GM23338 (cell line): ENCODE results near the gene MYADM. TPM values are rescaled to one million over a fixed set of nuclear protein-coding genes. Genes with fewer than 3 reads are reported as not detected.

Source experiments
- ATAC-seq: fragments of 200-7000 bp; cut with Tn5 transposase; 3 replicates; pipeline ENCODE4 v1.9.1; 2020
- DNase-seq: peaks from one replicate; pipeline ENCODE4 v3.0.0-alpha.2; 2015; ENCODE audit warnings: low spot score
- H2AFZ ChIP-seq: fragments of 200-600 bp; sonication (generic); 2 replicates; pipeline ENCODE4 v1.8.0; 2016; ENCODE audit warnings: antibody characterized with exemption, mild to moderate bottlenecking, moderate library complexity
- H3F3A ChIP-seq: fragments of 200-600 bp; sonication (generic); replicated peaks from 2 replicates; pipeline ENCODE4 v1.8.0; 2017; ENCODE audit warnings: antibody characterized with exemption, mixed run types, low read depth
- H3K27ac ChIP-seq: fragments of 200-600 bp; sonication (generic); 2 replicates; pipeline ENCODE4 v1.6.1; 2016; ENCODE audit warnings: low read depth
- H3K27me3 ChIP-seq: fragments of 200-600 bp; sonication (generic); 2 replicates; pipeline ENCODE4 v1.8.0; 2016; ENCODE audit warnings: mild to moderate bottlenecking, mixed run types, moderate library complexity; ENCODE audit not compliant: insufficient read depth
- H3K36me3 ChIP-seq: fragments of 200-600 bp; sonication (generic); 2 replicates; pipeline ENCODE4 v1.8.0; 2016; ENCODE audit warnings: mild to moderate bottlenecking; ENCODE audit not compliant: insufficient read depth
- H3K4me1 ChIP-seq: fragments of 200-600 bp; sonication (generic); 2 replicates; pipeline ENCODE4 v1.8.0; 2016; ENCODE audit warnings: mild to moderate bottlenecking, moderate library complexity; ENCODE audit not compliant: insufficient read depth
- H3K4me2 ChIP-seq: fragments of 200-600 bp; sonication (generic); 2 replicates; pipeline ENCODE4 v1.7.1; 2017; ENCODE audit warnings: mixed run types
- H3K4me3 ChIP-seq: fragments of 200-600 bp; sonication (generic); 2 replicates; pipeline ENCODE4 v1.6.1; 2016; ENCODE audit warnings: mixed run types
- H3K79me2 ChIP-seq: fragments of 200-600 bp; sonication (generic); replicated peaks from 2 replicates; pipeline ENCODE4 v1.8.0; 2017; ENCODE audit warnings: mild to moderate bottlenecking; ENCODE audit not compliant: insufficient read depth
- H3K9me2 ChIP-seq: fragments of 200-600 bp; sonication (generic); 2 replicates; pipeline ENCODE4 v1.8.0; 2017; ENCODE audit not compliant: insufficient read depth
- H4K20me1 ChIP-seq: fragments of 200-600 bp; sonication (generic); replicated peaks from 2 replicates; pipeline ENCODE4 v1.8.0; 2017; ENCODE audit warnings: mild to moderate bottlenecking; ENCODE audit not compliant: insufficient read depth
- H3K27ac Mint-ChIP-seq: 2 replicates; pipeline ENCODE4 v1.8.0; 2020; ENCODE audit warnings: inconsistent platforms, mild to moderate bottlenecking, moderate library complexity, mixed read lengths
- H3K27me3 Mint-ChIP-seq: 3 replicates; pipeline ENCODE4 v1.8.0; 2022; ENCODE audit warnings: low read depth, mild to moderate bottlenecking, moderate library complexity, mixed read lengths, inconsistent platforms; ENCODE audit not compliant: insufficient read depth, poor library complexity
- H3K36me3 Mint-ChIP-seq: 3 replicates; pipeline ENCODE4 v1.8.0; 2021; ENCODE audit warnings: low read depth, mild to moderate bottlenecking, inconsistent platforms, moderate library complexity, mixed read lengths
- H3K4me1 Mint-ChIP-seq: 3 replicates; pipeline ENCODE4 v1.8.0; 2020; ENCODE audit warnings: mild to moderate bottlenecking, inconsistent platforms, mixed read lengths
- H3K4me3 Mint-ChIP-seq: 3 replicates; pipeline ENCODE4 v1.8.0; 2021; ENCODE audit warnings: moderate library complexity, mild to moderate bottlenecking, inconsistent platforms, mixed read lengths
- H3K9me3 Mint-ChIP-seq: 3 replicates; pipeline ENCODE4 v1.8.0; 2020; ENCODE audit warnings: moderate library complexity, mild to moderate bottlenecking, inconsistent platforms, mixed read lengths
- CTCF ChIP-seq, 2 experiments: fragments of 200-600 bp in 1 of 2; sonication (generic) in 1 of 2; conservative IDR thresholded peaks; 2 replicates each; pipeline versions ENCODE4 v1.5.1 to v1.6.1; 2016 to 2017; ENCODE audit warnings: antibody characterized with exemption in 2 of 2, low read depth in 2 of 2, mild to moderate bottlenecking in 2 of 2, moderate library complexity in 1 of 2
- EZH2phosphoT487 ChIP-seq: fragments of 200-600 bp; sonication (generic); IDR thresholded peaks from one replicate; pipeline ENCODE4 v1.8.1; 2018; ENCODE audit warnings: antibody characterized with exemption; ENCODE audit not compliant: unreplicated experiment
- JUNB ChIP-seq: IDR thresholded peaks from one replicate; pipeline ENCODE4 v1.6.1; 2016; ENCODE audit warnings: antibody characterized with exemption; ENCODE audit not compliant: unreplicated experiment
- ZNF114 ChIP-seq: fragments of 250-450 bp; sonication (Bioruptor Pico); IDR thresholded peaks from 2 replicates; pipeline ENCODE4 v1.5.0; 2020; ENCODE audit warnings: mild to moderate bottlenecking, moderate library complexity
- ZNF462 ChIP-seq: fragments of 250-450 bp; sonication (Bioruptor Pico); IDR thresholded peaks from 2 replicates; pipeline ENCODE4 v1.5.0; 2020; ENCODE audit warnings: mild to moderate bottlenecking, moderate library complexity
- polyA plus RNA-seq: library from polyadenylated mRNA; unstranded; fragments of >200 nt; fragmentation: Nextera tagmentation; extraction: Ambion mirVana; gene quantifications from 2 replicates; pipeline ENCODE4 v1.2.1, GENCODE V29; 2016
- total RNA-seq: library from RNA; depleted of rRNA; stranded (reverse); fragments of >200 nt; shearing (Covaris generic); gene quantifications from 2 replicates; pipeline ENCODE4 v1.2.3, GENCODE V29; 2014
- TF ChIP-seq, protein P1 (sequence below): IDR thresholded peaks from one replicate; pipeline ENCODE4 v1.6.1; 2018; ENCODE audit warnings: antibody characterized with exemption; ENCODE audit not compliant: unreplicated experiment

The MYADM gene
- total and polyA plus RNA-seq, 2 experiments from 2014 or later = 49.9 to 57.1 TPM

GRCh38 chr19:53853707-53854106, 14.0 kb upstream of the MYADM start:
- no peak overlapping the region for H3K27ac Mint-ChIP-seq
- Histone ChIP-seq H3K27me3 (no peaks in the 10 kb centered on the region), H3K79me2 (no peaks in the 10 kb centered on the region), H3K9me2 (no peaks in the 10 kb centered on the region), H3K4me2 (no peak overlapping the region), H3K36me3 (no peaks in the 10 kb centered on the region), H3K4me3 (no peak overlapping the region), H4K20me1 (no peaks in the 10 kb centered on the region), H3F3A (no peaks in the 10 kb centered on the region), H2AFZ (no peak overlapping the region), H3K4me1 (peaks cover 13% of the 10 kb centered on the region), H3K27ac (no peak overlapping the region)
- DNase-seq (no peak), ATAC-seq (no peak)
- H3K4me1 Mint-ChIP-seq = peaks cover 10% of the 10 kb centered on the region
- H3K36me3 Mint-ChIP-seq = no peaks in the 10 kb centered on the region
- no peak overlapping the region for H3K4me3 Mint-ChIP-seq
- no peaks in the 10 kb centered on the region for H3K9me3 Mint-ChIP-seq
- no peak for TF ChIP-seq CTCF (conservative IDR thresholded peaks at IDR 0.05; ENCODE audit: low read depth in 2 of 2)
- no peak for TF ChIP-seq EZH2phosphoT487
- peaks cover 5% of the 10 kb centered on the region for H3K27me3 Mint-ChIP-seq

- H3K36me3 ChIP-seq = no peaks in the 10 kb centered on the region
- ATAC-seq (no peak), DNase-seq (no peak)
- Mint-ChIP-seq H3K9me3 (no peaks in the 10 kb centered on the region; the same call in 2 of the 3 replicates), H3K36me3 (no peaks in the 10 kb centered on the region), H3K27ac (no peak overlapping the region), H3K4me1 (peaks cover 14% of the 10 kb centered on the region; the same call in 2 of the 3 replicates), H3K27me3 (peaks cover 39% of the 10 kb centered on the region), H3K4me3 (no peak overlapping the region; the same call in 2 of the 3 replicates)
- no peak overlapping the region; the same call in 1 of the 2 replicates for H3K27ac ChIP-seq
- H3K9me2 ChIP-seq = no peaks in the 10 kb centered on the region
- H4K20me1 ChIP-seq = no peaks in the 10 kb centered on the region; the same call in 1 of the 2 replicates
- H3K4me3 ChIP-seq = no peak overlapping the region
- TF ChIP-seq ZNF114 = no peak
- no peak for TF ChIP-seq JUNB
- TF ChIP-seq, protein P1, sequence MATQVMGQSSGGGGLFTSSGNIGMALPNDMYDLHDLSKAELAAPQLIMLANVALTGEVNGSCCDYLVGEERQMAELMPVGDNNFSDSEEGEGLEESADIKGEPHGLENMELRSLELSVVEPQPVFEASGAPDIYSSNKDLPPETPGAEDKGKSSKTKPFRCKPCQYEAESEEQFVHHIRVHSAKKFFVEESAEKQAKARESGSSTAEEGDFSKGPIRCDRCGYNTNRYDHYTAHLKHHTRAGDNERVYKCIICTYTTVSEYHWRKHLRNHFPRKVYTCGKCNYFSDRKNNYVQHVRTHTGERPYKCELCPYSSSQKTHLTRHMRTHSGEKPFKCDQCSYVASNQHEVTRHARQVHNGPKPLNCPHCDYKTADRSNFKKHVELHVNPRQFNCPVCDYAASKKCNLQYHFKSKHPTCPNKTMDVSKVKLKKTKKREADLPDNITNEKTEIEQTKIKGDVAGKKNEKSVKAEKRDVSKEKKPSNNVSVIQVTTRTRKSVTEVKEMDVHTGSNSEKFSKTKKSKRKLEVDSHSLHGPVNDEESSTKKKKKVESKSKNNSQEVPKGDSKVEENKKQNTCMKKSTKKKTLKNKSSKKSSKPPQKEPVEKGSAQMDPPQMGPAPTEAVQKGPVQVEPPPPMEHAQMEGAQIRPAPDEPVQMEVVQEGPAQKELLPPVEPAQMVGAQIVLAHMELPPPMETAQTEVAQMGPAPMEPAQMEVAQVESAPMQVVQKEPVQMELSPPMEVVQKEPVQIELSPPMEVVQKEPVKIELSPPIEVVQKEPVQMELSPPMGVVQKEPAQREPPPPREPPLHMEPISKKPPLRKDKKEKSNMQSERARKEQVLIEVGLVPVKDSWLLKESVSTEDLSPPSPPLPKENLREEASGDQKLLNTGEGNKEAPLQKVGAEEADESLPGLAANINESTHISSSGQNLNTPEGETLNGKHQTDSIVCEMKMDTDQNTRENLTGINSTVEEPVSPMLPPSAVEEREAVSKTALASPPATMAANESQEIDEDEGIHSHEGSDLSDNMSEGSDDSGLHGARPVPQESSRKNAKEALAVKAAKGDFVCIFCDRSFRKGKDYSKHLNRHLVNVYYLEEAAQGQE = no peak
- TF ChIP-seq ZNF462 = no peak
- H3K27me3 ChIP-seq = no peaks in the 10 kb centered on the region
- no peak overlapping the region for H3K4me2 ChIP-seq
- peaks cover 18% of the 10 kb centered on the region for H3K4me1 ChIP-seq
- H2AFZ ChIP-seq = no peak overlapping the region
- H3K79me2 ChIP-seq = peaks cover 12% of the 10 kb centered on the region
- peaks cover 15% of the 10 kb centered on the region; the same call in 1 of the 2 replicates for H3F3A ChIP-seq
These were observed 3.3 kb upstream of the MYADM start for GRCh38 chr19:53864308-53864836.
